H1 (cell line): ENCODE measurements around the gene GPSM1. TPM values are rescaled to one million over a fixed set of nuclear protein-coding genes. Genes with fewer than 3 reads are reported as not detected.

Experiments
- CTCF ChIA-PET: fragments of 300-600 bp; sonication (Branson Sonifier 250); formaldehyde crosslinking; loops from one replicate; lab custom pipeline; 2021; ENCODE audit not compliant: partially characterized antibody; lab: Charles Lee
- POLR2A ChIA-PET: fragments of 300-600 bp; sonication (Branson Sonifier 250); formaldehyde crosslinking; loops from one replicate; lab custom pipeline; 2021; ENCODE audit warnings: inconsistent platforms; ENCODE audit not compliant: partially characterized antibody; lab: Charles Lee
- DNase-seq, 2 experiments: peaks; one replicate each; pipeline versions ENCODE4 v3.0.0 to v3.0.0-alpha.2; 2010 to 2022; ENCODE audit warnings: low spot score in 2 of 2, low read depth in 1 of 2, mixed read lengths in 1 of 2
- FAIRE-seq: peaks from 2 replicates; lab custom pipeline; 2011; peaks lifted over from hg19 to GRCh38; lab: Jason Lieb, UNC
- H2AFZ ChIP-seq: 2 replicates; pipeline ENCODE4 v1.8.1; 2012; ENCODE audit warnings: low read length, inconsistent platforms
- H2AK5ac ChIP-seq: 2 replicates; pipeline ENCODE4 v1.6.1; 2013; ENCODE audit warnings: low read depth, low read length
- H2BK120ac ChIP-seq: replicated peaks from 2 replicates; pipeline ENCODE3; 2013; ENCODE audit warnings: low read depth, low read length, inconsistent platforms
- H2BK12ac ChIP-seq: 2 replicates; pipeline ENCODE4 v1.6.1; 2013; ENCODE audit warnings: low read depth, low read length
- H2BK15ac ChIP-seq: 2 replicates; pipeline ENCODE4 v1.6.1; 2013; ENCODE audit warnings: low read length
- H2BK20ac ChIP-seq: 2 replicates; pipeline ENCODE4 v1.6.1; 2013; ENCODE audit warnings: low read length
- H2BK5ac ChIP-seq: 2 replicates; pipeline ENCODE4 v1.6.1; 2013; ENCODE audit warnings: low read depth, low read length
- H3K14ac ChIP-seq: 2 replicates; pipeline ENCODE4 v1.6.1; 2013; ENCODE audit warnings: inconsistent platforms; ENCODE audit not compliant: insufficient read length
- H3K18ac ChIP-seq: 2 replicates; pipeline ENCODE4 v1.6.1; 2013; ENCODE audit warnings: low read length; ENCODE audit errors: extremely low read depth
- H3K23ac ChIP-seq: 2 replicates; pipeline ENCODE4 v1.6.1; 2013; ENCODE audit warnings: inconsistent platforms; ENCODE audit not compliant: insufficient read length
- H3K23me2 ChIP-seq: 2 replicates; pipeline ENCODE4 v1.6.1; 2013; ENCODE audit warnings: low read depth, low read length
- H3K27ac ChIP-seq: 2 replicates; pipeline ENCODE4 v1.6.1; 2011; ENCODE audit warnings: low read depth, low read length, inconsistent platforms
- H3K27me3 ChIP-seq, 4 experiments: replicated peaks in 1 of 4; 1 replicate in 1 of 4; 2 replicates in 3 of 4; pipeline versions ENCODE4 v1.6.1 to v1.8.1; 2011 to 2013; ENCODE audit warnings: low read length in 3 of 4, mild to moderate bottlenecking in 3 of 4, inconsistent platforms in 2 of 4, mixed read lengths in 2 of 4, moderate library complexity in 1 of 4; ENCODE audit not compliant: control insufficient read depth in 3 of 4, insufficient read depth in 3 of 4; ENCODE audit errors: extremely low read depth in 1 of 4
- H3K36me3 ChIP-seq, 4 experiments: 2 replicates each; pipeline versions ENCODE4 v1.6.1 to v1.8.1; 2011 to 2013; ENCODE audit warnings: mild to moderate bottlenecking in 4 of 4, low read length in 3 of 4, moderate library complexity in 2 of 4, control low read depth in 1 of 4, inconsistent platforms in 1 of 4; ENCODE audit not compliant: insufficient read depth in 4 of 4, control insufficient read depth in 2 of 4
- H3K4ac ChIP-seq: replicated peaks from 2 replicates; pipeline ENCODE3; 2013; ENCODE audit warnings: low read length, low read depth, mixed read lengths, inconsistent platforms; ENCODE audit not compliant: insufficient read length
- H3K4me1 ChIP-seq, 4 experiments: replicated peaks in 1 of 4; 1 replicate in 1 of 4; 2 replicates in 3 of 4; pipeline versions ENCODE4 v1.6.1 to v1.8.1; 2011 to 2013; ENCODE audit warnings: low read length in 3 of 4, inconsistent platforms in 2 of 4, mixed read lengths in 1 of 4; ENCODE audit not compliant: insufficient read depth in 4 of 4, control insufficient read depth in 3 of 4
- H3K4me2 ChIP-seq, 2 experiments: 2 replicates each; pipeline versions ENCODE4 v1.6.1 to v1.8.1; 2011 to 2013; ENCODE audit warnings: low read depth in 2 of 2, low read length in 2 of 2, control low read depth in 1 of 2, inconsistent platforms in 1 of 2, mild to moderate bottlenecking in 1 of 2; ENCODE audit not compliant: insufficient read depth in 1 of 2
- H3K4me3 ChIP-seq, 4 experiments: fragments of 200-600, 300-600 bp in 1 of 4; sonication (generic), shearing (Covaris generic), sonication (Bioruptor Twin) in 1 of 4; 2 replicates each; pipeline versions ENCODE4 v1.5.1 to v1.8.1; 2011 to 2016; ENCODE audit warnings: low read length in 4 of 4, low read depth in 3 of 4, control low read depth in 2 of 4, inconsistent platforms in 2 of 4, mild to moderate bottlenecking in 2 of 4, mixed read lengths in 1 of 4, moderate library complexity in 1 of 4; ENCODE audit not compliant: insufficient read depth in 2 of 4; ENCODE audit errors: extremely low read depth in 1 of 4
- H3K56ac ChIP-seq: replicated peaks from 2 replicates; pipeline ENCODE3; 2013; ENCODE audit warnings: low read depth, mild to moderate bottlenecking, mixed read lengths, low read length, inconsistent platforms; ENCODE audit not compliant: insufficient read length
- H3K79me1 ChIP-seq: 2 replicates; pipeline ENCODE4 v1.6.1; 2013; ENCODE audit warnings: low read depth, low read length, control low read depth
- H3K79me2 ChIP-seq, 2 experiments: 2 replicates each; pipeline versions ENCODE4 v1.6.1 to v1.8.1; 2012 to 2013; ENCODE audit warnings: low read length in 2 of 2, mild to moderate bottlenecking in 2 of 2, inconsistent platforms in 1 of 2; ENCODE audit not compliant: insufficient read depth in 2 of 2, control insufficient read depth in 1 of 2
- H3K9ac ChIP-seq, 4 experiments: replicated peaks in 1 of 4; 1 replicate in 1 of 4; 2 replicates in 3 of 4; pipeline versions ENCODE4 v1.6.1 to v1.8.1; 2011 to 2013; ENCODE audit warnings: low read depth in 3 of 4, low read length in 3 of 4, control low read depth in 2 of 4, mild to moderate bottlenecking in 2 of 4, moderate library complexity in 2 of 4, inconsistent platforms in 1 of 4; ENCODE audit errors: extremely low read depth in 1 of 4
- H3K9me3 ChIP-seq, 2 experiments: 2 replicates each; pipeline versions ENCODE4 v1.6.1 to v1.8.1; 2012 to 2013; ENCODE audit warnings: mild to moderate bottlenecking in 2 of 2, moderate library complexity in 2 of 2, control low read depth in 1 of 2, inconsistent platforms in 1 of 2, low read depth in 1 of 2, low read length in 1 of 2, mixed read lengths in 1 of 2; ENCODE audit not compliant: insufficient read depth in 2 of 2
- H4K20me1 ChIP-seq, 2 experiments: replicated peaks in 1 of 2; 2 replicates each; pipeline versions ENCODE3 to v1.8.1; 2011 to 2013; ENCODE audit warnings: inconsistent platforms in 2 of 2, low read length in 2 of 2, mild to moderate bottlenecking in 1 of 2; ENCODE audit not compliant: insufficient read depth in 2 of 2, control insufficient read depth in 1 of 2
- H4K5ac ChIP-seq: 2 replicates; pipeline ENCODE4 v1.6.1; 2013; ENCODE audit warnings: low read length, low read depth, mixed read lengths, inconsistent platforms; ENCODE audit not compliant: insufficient read length
- H4K8ac ChIP-seq: 2 replicates; pipeline ENCODE4 v1.8.0; 2013; ENCODE audit warnings: mild to moderate bottlenecking, moderate library complexity, low read length, inconsistent platforms; ENCODE audit not compliant: insufficient read depth; ENCODE audit errors: extremely low read depth
- H4K91ac ChIP-seq: replicated peaks from 2 replicates; pipeline ENCODE3; 2013; ENCODE audit warnings: low read length, mixed read lengths, inconsistent platforms; ENCODE audit not compliant: insufficient read length
- BCL11A ChIP-seq, 2 experiments: IDR thresholded peaks; one replicate each; pipeline ENCODE4 v1.6.1; 2011; ENCODE audit warnings: low read depth in 2 of 2, low read length in 2 of 2, mild to moderate bottlenecking in 2 of 2
- GTF2F1 ChIP-seq: IDR thresholded peaks from 2 replicates; pipeline ENCODE4 v1.6.1; 2012; ENCODE audit warnings: low read depth, low read length, improper control_type of control experiment, borderline replicate concordance
- KDM4A ChIP-seq: IDR thresholded peaks from one replicate; pipeline ENCODE4 v1.7.1; 2012; ENCODE audit warnings: low read depth, mild to moderate bottlenecking, moderate library complexity, low read length, inconsistent platforms; ENCODE audit not compliant: severe bottlenecking
- WGBS, 2 experiments: shearing (Covaris generic) in 1 of 2; methylation state at CpG; one replicate each; pipeline versions ENCODE4 v1.1.6 to v1.1.7; 2013 to 2015; ENCODE audit warnings: low lambda C conversion rate in 2 of 2, mixed read lengths in 2 of 2, inconsistent platforms in 1 of 2, low coverage in 1 of 2, missing lambda C conversion rate in 1 of 2; ENCODE audit not compliant: insufficient replicate concordance in 2 of 2, insufficient coverage in 1 of 2, insufficient read length in 1 of 2; ENCODE audit errors: extremely low coverage in 1 of 2, missing lambda C conversion rate in 1 of 2; 5-methylcytosine and 5-hydroxymethylcytosine counted together
- polyA plus RNA-seq, 7 experiments: library from polyadenylated mRNA; depleted of rRNA in 3 of 7; stranded (reverse) in 5 of 7; unstranded in 2 of 7; fragments of >200 nt in 5 of 7; fragments of 200-250 nt in 2 of 7; gene quantifications; 1 replicate in 5 of 7; 2 replicates in 1 of 7; 4 replicates in 1 of 7; pipeline versions ENCODE4 v1.2.1 to v1.2.3, GENCODE V29; 2011 to 2013; ENCODE audit warnings: missing spikeins in 2 of 7, mixed read lengths in 2 of 7
- total RNA-seq: library from RNA; stranded (reverse); fragmentation: NEBNext Ultra II Directional; extraction: Animal tissue kit (Norgen Biotek cat#: 25700); gene quantifications from 2 replicates; pipeline ENCODE4 v1.2.1, GENCODE V29; 2021

Gene GPSM1
- total and polyA plus RNA-seq, 2 of the 8 experiments (the other 6 are each of a cell fraction or from before 2014, with no cell fraction given): 12.8 to 18.0 TPM

- no peak for TF ChIP-seq KDM4A
- TF ChIP-seq GTF2F1: no peak
- no peak for TF ChIP-seq BCL11A (IDR thresholded peaks at IDR 0.05; ENCODE audit: low read depth in 2 of 2, low read length in 2 of 2)
- POLR2A ChIA-PET: interaction anchor here (1.0 to 8.0 kb wide), 5 partner anchors 15 to 64 kb away, joined by 3 to 137 read pairs (median 4); partner anchors contain the start of gene DNLZ
These were observed 18.8 kb downstream of the GPSM1 start for GRCh38 chr9:136346157-136346481.

More at GRCh38 chr9:136346157-136346481, 18.8 kb downstream of the GPSM1 start:
- Histone ChIP-seq H3K4ac (no peak overlapping the region), H4K5ac (no peak overlapping the region), H3K4me1 (peaks cover 0 to 19% (median 10%) of the 10 kb centered on the region in 4 experiments; a peak in 6 of 7 replicates), H2BK12ac (no peak overlapping the region), H3K18ac (peak overlapping the region; percentile 60), H4K8ac (no peak overlapping the region), H4K20me1 (no peaks in the 10 kb centered on the region), H2BK120ac (no peak overlapping the region), H2AK5ac (no peak overlapping the region), H2BK20ac (no peak overlapping the region), H3K27ac (peak overlapping the region; percentile 7; the same call in 1 of the 2 replicates), H3K56ac (no peak overlapping the region), H3K36me3 (no peaks in the 10 kb centered on the region), H3K4me2 (no peak overlapping the region), H4K91ac (no peak overlapping the region), H3K23ac (no peak overlapping the region), H3K27me3 (no peaks in the 10 kb centered on the region), H2BK5ac (no peak overlapping the region), H3K14ac (no peak overlapping the region), H3K9me3 (no peaks in the 10 kb centered on the region), H3K9ac (no peak overlapping the region; a peak in 1 of 7 replicates), H3K79me1 (no peaks in the 10 kb centered on the region), H3K23me2 (peaks cover 2% of the 10 kb centered on the region; the same call in 1 of the 2 replicates), H3K79me2 (no peaks in the 10 kb centered on the region), H3K4me3 (no peak overlapping the region), H2BK15ac (0 out of 2 replicates have a peak overlapping the region, but pooled peaks have one; percentile 8), H2AFZ (no peak overlapping the region)
- DNase-seq (no peak), FAIRE-seq (no peak)
- 83% methylated on average over 10 of the region's 10 CpGs; no CpG with 5 or more reads in 1 of the 2 experiments for WGBS, 2 experiments
- CTCF ChIA-PET: interaction anchor here (0.6 to 7.9 kb wide), 18 partner anchors 8 to 761 kb away, joined by 3 to 80 read pairs (median 3); partner anchors contain the start of gene DNLZ
